Ectodermal cell (in vitro differentiated cells): ENCODE measurements around the gene ICAM2.

Experiments
- H3K27ac ChIP-seq: 2 replicates; pipeline ENCODE4 v1.7.0; 2013; ENCODE audit warnings: mild to moderate bottlenecking, low read depth, low read length; ENCODE audit not compliant: insufficient read depth, poor library complexity, severe bottlenecking
- H3K27me3 ChIP-seq: 2 replicates; pipeline ENCODE4 v1.7.0; 2013; ENCODE audit warnings: mild to moderate bottlenecking, low read length; ENCODE audit not compliant: insufficient read depth, control insufficient read depth, poor library complexity, severe bottlenecking
- H3K36me3 ChIP-seq: one replicate; pipeline ENCODE4 v1.7.0; 2013; ENCODE audit warnings: low read length; ENCODE audit not compliant: control insufficient read depth, insufficient read depth
- H3K4me1 ChIP-seq: one replicate; pipeline ENCODE4 v1.7.0; 2013; ENCODE audit warnings: low read length; ENCODE audit not compliant: control insufficient read depth, insufficient read depth
- H3K4me3 ChIP-seq: 2 replicates; pipeline ENCODE4 v1.7.0; 2013; ENCODE audit warnings: low read depth, low read length, control low read depth; ENCODE audit not compliant: insufficient read depth
- H3K9me3 ChIP-seq: 2 replicates; pipeline ENCODE4 v1.7.0; 2013; ENCODE audit warnings: mild to moderate bottlenecking, low read length, moderate library complexity; ENCODE audit not compliant: control insufficient read depth
- WGBS, 2 experiments: methylation state at CpG; one replicate each; pipeline ENCODE4 v1.1.7; 2013; ENCODE audit warnings: missing lambda C conversion rate in 2 of 2; 5-methylcytosine and 5-hydroxymethylcytosine counted together

The ICAM2 gene

DNA sequence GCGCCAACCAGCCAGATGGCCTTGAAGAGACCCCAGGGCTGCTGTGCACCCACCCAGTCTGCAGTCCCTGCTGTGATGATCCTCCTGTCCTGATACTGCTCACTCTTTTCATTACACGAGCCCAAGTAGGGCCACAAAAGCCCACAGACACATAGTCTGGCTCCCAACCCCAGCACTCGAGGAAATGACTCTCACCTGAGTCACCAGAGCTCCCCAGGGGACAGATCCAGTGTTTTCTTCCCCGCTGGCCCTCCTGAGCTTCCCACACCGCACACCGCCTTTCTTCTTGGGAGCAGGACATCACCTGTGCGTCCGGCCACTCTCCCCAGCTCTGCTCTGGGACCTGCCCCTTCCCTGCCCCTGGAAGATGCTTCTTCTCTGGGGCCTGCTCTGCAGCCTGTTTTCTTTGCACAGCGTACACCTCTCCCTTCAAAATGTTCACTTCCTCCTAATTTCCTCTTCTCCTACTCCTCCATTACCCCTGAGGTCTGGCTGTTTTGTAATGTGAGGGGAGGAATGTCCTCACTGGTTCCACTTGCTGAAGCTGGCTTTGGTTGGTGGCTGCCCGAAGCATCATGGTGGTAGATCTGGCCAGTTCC lies 45.7 kb downstream of the ICAM2 start:
- 84 to 85% methylated on average over 10 of the region's 10 CpGs for WGBS, 2 experiments
- Histone ChIP-seq H3K9me3 (no peaks in the 10 kb centered on the region), H3K36me3 (no peaks in the 10 kb centered on the region), H3K4me3 (no peak overlapping the region), H3K4me1 (no peaks in the 10 kb centered on the region), H3K27ac (no peak overlapping the region), H3K27me3 (no peaks in the 10 kb centered on the region)

DNA sequence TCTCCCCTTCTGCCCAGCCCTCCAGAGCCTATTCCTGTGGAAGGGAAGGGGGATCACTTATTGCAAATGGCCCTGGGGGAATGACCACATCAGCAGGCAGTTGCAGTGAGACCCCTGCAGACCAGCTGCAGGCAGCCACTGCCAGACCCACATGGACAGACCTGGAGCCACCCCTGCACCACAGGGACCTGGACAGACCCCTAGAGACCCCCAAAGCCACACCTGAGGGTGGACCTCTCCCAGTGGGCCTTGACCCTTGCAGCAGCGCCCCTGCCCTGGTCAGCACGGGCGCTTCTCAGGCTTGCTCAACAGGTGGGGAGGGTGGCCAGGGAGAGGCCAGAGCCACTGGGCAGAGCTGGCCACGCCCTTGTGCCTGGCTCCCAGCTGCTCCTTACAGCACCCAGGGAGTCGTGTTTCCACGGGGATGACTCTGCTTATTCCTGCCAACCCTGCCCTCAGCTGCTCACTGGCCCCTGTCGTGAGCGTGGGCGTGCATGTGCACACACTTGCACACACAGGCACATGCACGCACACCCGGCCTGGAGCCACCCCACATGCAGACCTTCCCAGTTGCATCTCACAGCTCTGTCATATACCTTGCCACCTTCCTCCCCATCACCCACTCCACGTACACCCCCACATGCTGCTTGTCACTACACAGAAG lies 46.4 kb downstream of the ICAM2 start:
- Histone ChIP-seq H3K4me1 (no peaks in the 10 kb centered on the region), H3K36me3 (no peaks in the 10 kb centered on the region), H3K27ac (no peak overlapping the region), H3K4me3 (no peak overlapping the region), H3K9me3 (no peaks in the 10 kb centered on the region), H3K27me3 (no peaks in the 10 kb centered on the region)
- 88 to 92% methylated on average over 12 of the region's 12 CpGs for WGBS, 2 experiments

DNA sequence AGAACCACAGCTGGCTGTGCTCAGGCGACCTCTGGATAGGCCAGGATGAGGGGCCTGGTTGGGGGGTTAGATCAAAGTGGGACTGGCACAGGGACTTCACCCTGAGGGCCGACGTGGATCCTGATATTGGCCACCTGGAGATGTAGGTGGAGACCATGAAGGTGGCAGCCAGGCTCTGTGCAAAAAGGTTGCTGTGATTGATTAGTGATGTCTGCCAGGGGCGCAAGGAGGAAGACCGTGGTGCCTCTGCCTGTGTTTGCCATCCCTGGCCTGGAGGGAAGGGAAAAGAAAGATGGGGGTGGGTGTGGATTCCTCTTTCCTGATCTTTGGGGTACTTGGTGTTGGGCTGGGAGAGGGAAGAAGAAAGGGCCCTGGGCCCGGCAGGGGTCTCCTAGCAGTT lies 47.2 kb downstream of the ICAM2 start:
- 93% methylated on average over 6 of the region's 6 CpGs for WGBS, 2 experiments
- Histone ChIP-seq H3K27me3 (no peaks in the 10 kb centered on the region), H3K4me1 (no peaks in the 10 kb centered on the region), H3K36me3 (no peaks in the 10 kb centered on the region), H3K9me3 (no peaks in the 10 kb centered on the region), H3K27ac (no peak overlapping the region), H3K4me3 (no peak overlapping the region)

DNA sequence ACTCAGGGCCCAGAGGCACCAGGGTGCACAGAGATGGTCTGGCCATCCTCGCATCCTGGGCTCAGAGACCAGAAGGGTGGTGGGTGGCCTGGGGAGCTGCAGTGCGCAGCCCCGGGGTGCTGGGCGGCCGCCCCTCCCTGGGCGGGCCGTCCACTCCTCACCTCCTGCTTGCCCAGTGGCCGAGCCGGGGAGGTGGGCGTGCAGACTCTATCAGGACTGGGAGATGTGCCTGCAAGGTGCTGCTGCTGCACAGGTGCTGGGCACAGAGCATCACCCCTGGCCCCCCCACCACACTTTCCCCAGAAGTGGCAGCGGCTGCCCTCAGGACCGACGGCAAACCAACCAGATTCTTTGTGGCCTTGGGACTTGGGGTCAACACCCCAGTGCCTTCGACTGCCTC lies 47.6 kb downstream of the ICAM2 start, which contains the start of gene SCN4A:
SCN4A (minus strand) TSS at position 123 of the 400 bp plus-strand sequence; CDS start at position 46, 77 bp downstream.
- Histone ChIP-seq H3K4me1 (no peaks in the 10 kb centered on the region), H3K36me3 (no peaks in the 10 kb centered on the region), H3K27ac (no peak within 1 kb of the TSS), H3K27me3 (no peaks in the 10 kb centered on the region), H3K9me3 (no peaks in the 10 kb centered on the region), H3K4me3 (no peak within 1 kb of the TSS)
- WGBS, 2 experiments: 95 to 97% methylated on average over 14 of the region's 14 CpGs

DNA sequence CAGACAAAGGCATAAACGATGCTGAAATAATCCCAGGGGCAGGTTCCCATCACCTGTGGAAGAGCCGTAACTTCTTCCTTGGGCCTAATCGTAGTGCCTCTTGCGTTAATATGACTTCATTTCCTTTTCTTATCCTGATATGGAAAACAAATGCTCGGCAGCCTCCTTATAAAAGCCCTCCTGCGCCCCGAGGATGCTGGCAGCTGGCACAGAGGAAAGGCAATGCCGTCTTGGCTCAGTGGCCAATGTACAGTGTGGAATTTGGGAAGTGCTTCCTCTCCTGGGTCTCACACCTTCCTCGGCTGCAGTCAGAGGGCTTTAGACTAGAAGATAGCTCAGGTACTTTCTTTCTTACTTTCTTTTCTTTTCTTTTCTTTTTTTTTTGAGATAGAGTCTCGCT lies 51.2 kb downstream of the ICAM2 start:
- Histone ChIP-seq H3K9me3 (no peaks in the 10 kb centered on the region), H3K27ac (no peak overlapping the region), H3K4me3 (no peak overlapping the region), H3K36me3 (no peaks in the 10 kb centered on the region), H3K27me3 (no peaks in the 10 kb centered on the region), H3K4me1 (no peaks in the 10 kb centered on the region)
- WGBS, 2 experiments: 88 to 91% methylated on average over 10 of the region's 10 CpGs

DNA sequence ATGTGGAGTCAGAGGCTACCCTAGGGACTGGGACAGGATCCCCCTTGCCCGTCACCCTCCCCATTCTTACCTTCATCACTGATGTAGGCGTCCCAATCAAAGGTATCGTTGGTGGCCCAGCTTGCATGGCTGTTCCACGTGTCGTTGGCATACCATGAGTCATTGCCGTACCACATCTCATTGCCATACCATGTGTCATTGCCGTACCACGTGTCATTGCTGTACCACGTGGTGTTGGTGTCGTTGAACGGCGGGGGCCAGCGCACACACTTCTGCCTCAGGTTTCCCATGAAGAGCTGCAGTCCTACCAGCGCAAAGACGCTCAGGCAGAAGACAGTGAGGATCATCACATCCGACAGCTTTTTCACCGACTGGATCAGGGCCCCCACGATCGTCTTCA lies 52.5 kb downstream of the ICAM2 start:
- H3K27me3 ChIP-seq: no peaks in the 10 kb centered on the region
- no peaks in the 10 kb centered on the region for H3K9me3 ChIP-seq
- H3K4me3 ChIP-seq: no peak overlapping the region
- WGBS, 2 experiments: 94 to 95% methylated on average over 19 of the region's 19 CpGs
- H3K27ac ChIP-seq: no peak overlapping the region
- no peaks in the 10 kb centered on the region for H3K36me3 ChIP-seq
- H3K4me1 ChIP-seq: no peaks in the 10 kb centered on the region

DNA sequence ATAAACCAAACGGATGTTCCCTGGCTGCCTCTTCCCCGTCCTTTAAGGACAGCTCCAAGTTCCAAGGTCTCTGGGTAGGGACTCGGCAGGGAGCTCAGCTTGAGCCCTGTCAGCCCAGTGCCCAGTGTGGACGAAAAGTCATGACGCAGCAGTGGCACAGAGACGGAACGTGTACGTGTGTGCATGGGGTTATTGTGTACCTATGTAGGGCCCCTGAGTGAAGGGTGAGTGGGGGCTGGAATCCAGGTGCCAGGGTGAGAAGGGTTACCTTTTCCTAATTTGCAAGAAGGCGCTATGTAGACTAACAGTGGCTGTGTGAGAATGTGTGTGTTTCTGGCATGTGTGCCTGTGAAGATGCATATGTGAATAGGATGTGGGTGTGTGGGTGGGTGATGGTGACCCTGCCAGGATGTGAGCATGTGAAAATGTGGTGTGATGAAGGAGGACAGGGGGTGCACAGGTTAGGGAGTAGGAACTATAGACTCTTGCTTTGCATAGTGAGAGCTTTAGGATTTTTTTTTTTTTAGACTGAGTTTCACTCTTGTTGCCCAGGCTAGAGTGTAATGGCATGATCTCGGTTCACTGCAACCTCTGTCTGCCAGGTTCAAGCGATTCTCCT lies 53.7 kb downstream of the ICAM2 start:
- peaks cover 7% of the 10 kb centered on the region for H3K4me1 ChIP-seq
- H3K9me3 ChIP-seq: no peaks in the 10 kb centered on the region
- H3K4me3 ChIP-seq: no peak overlapping the region
- WGBS, 2 experiments: 90 to 93% methylated on average over 11 of the region's 11 CpGs
- no peaks in the 10 kb centered on the region for H3K27me3 ChIP-seq
- no peaks in the 10 kb centered on the region for H3K36me3 ChIP-seq
- no peak overlapping the region for H3K27ac ChIP-seq

DNA sequence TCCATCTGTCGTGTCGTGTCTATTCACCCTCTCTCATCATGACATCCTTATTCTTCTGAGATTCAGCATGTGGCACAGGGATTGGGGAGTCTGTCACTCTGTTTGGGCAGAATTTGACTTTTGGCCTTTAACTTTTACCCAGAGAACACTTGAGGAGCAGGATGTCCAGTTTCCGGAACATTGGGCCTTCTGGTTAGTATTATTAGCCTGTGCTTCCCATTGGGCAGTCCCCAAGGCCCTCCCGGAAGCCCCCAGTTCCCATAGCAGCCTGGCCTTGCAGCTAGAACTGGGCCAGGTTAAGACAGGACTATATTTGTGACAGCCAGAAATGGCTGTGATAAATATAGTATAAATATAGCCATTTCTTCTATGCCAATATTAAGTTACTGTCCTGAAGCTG lies 57.3 kb downstream of the ICAM2 start:
- Histone ChIP-seq H3K9me3 (no peaks in the 10 kb centered on the region), H3K4me3 (no peak overlapping the region), H3K27me3 (no peaks in the 10 kb centered on the region), H3K36me3 (no peaks in the 10 kb centered on the region), H3K27ac (no peak overlapping the region), H3K4me1 (peaks cover 11% of the 10 kb centered on the region)
- WGBS, 2 experiments: 94 to 98% methylated on average over 4 of the region's 4 CpGs

DNA sequence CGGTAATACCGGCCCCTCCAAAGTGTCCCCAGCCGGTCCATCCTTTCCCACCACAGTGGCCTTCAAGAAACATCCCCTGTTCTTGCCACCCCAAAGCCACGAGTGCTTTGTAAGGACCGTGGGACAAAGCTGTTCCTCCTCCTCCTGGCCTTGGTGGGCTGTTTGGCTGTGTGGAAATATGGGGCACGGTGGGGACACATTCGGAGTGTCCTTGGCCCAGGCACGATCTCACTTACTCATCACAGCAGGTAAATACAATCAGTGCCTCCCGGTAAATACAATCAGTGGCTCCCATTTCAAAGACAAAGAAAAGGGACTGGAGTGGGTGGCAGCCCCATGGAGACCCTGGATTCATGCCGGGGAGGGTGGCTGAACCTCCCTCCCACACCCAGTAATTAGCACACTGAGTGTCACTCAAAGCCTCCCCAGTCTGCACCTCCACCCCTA lies 58.1 kb downstream of the ICAM2 start:
- Histone ChIP-seq H3K27ac (peak overlapping the region; percentile 54), H3K4me3 (no peak overlapping the region), H3K27me3 (no peaks in the 10 kb centered on the region), H3K9me3 (no peaks in the 10 kb centered on the region), H3K36me3 (no peaks in the 10 kb centered on the region), H3K4me1 (peaks cover 11% of the 10 kb centered on the region)
- WGBS, 2 experiments: 52 to 56% methylated on average over 9 to 10 of the region's 10 CpGs

DNA sequence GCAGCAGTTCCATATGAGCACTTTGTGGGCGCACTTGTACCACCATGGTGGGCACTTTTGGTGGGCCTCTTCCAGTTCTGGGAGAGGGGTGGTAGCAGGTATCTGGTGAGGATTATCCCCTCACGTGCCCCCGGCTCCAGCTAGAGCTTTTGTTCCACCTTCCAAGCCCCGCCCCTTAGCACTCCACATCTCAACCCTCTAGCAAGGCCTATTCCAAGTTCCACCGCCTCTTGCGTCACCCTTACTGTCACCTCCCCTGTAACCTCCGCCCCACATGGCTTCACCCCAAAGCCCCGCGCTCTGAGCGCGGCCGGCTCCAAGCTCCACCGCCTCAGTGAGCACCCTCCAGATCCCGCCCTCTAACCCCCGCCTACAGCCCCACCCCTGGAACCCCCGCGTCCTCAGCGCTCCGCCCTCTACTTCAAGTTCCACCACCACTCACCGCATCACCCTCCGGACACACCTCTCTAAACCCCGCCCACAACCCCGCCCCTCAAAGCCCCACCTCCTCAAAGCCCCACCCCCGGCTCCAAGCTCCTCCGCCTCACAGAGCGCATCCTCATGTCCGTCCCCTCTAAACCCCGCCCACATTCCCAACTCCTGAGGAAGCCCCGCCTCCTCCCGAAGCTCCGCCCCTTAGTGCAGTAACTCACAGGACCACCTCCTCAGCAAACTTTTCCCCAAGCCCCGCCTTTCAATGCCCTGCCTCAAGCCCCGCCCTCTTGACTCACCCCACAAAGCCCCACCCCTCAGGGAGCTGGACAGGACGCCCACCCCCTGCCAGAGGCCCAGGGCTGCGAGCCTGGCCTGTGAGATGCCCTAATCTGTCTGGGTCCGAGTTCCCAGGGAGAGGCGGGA lies 58.8 kb downstream of the ICAM2 start:
- Histone ChIP-seq H3K27me3 (no peaks in the 10 kb centered on the region), H3K4me1 (peaks cover 11% of the 10 kb centered on the region), H3K9me3 (no peaks in the 10 kb centered on the region), H3K27ac (peak overlapping the region; percentile 54), H3K4me3 (peak overlapping the region; percentile 26), H3K36me3 (no peaks in the 10 kb centered on the region)
- WGBS, 2 experiments: 15 to 22% methylated on average over 37 of the region's 37 CpGs
